ENCODE results near the gene WWTR1.

WWTR1 gene

DNA sequence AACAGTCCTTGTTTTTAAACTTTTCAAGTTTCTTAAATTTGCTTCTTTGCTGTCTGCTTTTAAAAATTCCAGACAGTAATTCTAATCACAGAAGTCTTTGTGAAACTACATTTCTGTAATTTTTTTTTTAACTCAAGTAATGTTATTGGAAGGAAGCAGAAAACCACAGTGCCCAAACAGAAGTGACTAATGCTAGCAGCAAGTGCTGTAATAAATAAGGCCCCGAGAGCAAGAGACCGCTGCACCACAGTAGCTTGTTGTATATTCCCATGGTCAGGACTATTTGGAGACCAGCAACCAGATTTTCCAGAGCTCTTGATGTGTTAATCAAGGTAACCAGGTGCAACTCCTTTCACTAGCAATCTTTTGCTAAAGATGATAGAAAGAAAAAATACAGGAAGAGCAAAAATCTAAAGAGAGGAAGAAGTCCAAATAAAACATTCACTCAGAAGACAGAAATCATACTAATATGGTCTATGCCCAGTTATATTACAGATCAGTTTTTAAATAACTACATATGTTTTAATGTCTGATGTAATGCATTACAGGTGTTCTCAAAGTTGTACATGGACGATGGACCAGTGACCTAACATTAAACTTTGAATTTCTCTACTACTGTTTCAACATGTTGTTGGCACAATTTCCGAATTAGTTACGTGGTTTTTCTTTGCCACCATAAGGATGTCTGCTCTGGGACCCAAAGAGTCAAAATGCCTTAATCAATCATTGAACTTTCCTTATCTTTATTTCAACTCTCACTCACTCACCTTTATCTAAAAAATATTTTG lies 36.4 kb downstream of the WWTR1 start:
- no peaks in the 10 kb centered on the region for H3K4me1 ChIP-seq (ENCODE audit: control insufficient read depth in 1 of 2, insufficient read depth in 1 of 2, low read depth in 1 of 2, low read length in 1 of 2)
- H3K27me3 ChIP-seq: peaks cover 100% of the 10 kb centered on the region
- no peak overlapping the region for H3K27ac ChIP-seq
- no peaks in the 10 kb centered on the region for H3K9me3 ChIP-seq
- no peaks in the 10 kb centered on the region for H3K36me3 ChIP-seq
- no peak for TF ChIP-seq CTCF (IDR thresholded peaks at IDR 0.05)
- H3K4me3 ChIP-seq (ENCODE audit: low read depth in 1 of 2, low read length in 1 of 2): no peak overlapping the region

- no peak overlapping the region for H3K4me3 ChIP-seq (ENCODE audit: low read depth in 1 of 2, low read length in 1 of 2)
- no peak overlapping the region for H3K27ac ChIP-seq
- no peaks in the 10 kb centered on the region for H3K4me1 ChIP-seq (ENCODE audit: control insufficient read depth in 1 of 2, insufficient read depth in 1 of 2, low read depth in 1 of 2, low read length in 1 of 2)
- H3K9me3 ChIP-seq: no peaks in the 10 kb centered on the region
- H3K27me3 ChIP-seq: peaks cover 100% of the 10 kb centered on the region
- no peaks in the 10 kb centered on the region for H3K36me3 ChIP-seq
- TF ChIP-seq CTCF (IDR thresholded peaks at IDR 0.05): no peak
Measured at GRCh38 chr3:149620291-149621020, 37.4 kb downstream of the WWTR1 start.

DNA sequence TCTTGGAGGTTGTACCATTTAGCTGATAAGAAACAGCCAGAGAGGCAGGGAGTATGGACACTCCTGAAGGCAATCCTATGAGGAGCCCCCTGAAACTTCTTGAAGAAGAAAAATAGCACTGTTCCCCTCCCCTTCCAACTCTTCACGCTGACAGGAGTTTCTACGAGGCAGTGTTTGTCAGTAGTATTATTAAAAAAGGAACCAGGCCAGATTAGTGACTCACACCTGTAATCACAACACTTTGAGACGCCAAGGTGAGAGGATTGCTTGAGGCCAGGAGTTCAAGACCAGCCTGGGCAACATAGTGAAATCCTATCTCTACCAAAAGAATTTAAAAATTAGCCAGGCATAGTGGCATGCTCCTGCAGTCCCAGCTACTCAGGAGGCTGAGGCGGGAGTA lies 38.7 kb downstream of the WWTR1 start:
- no peak overlapping the region for H3K27ac ChIP-seq
- H3K4me1 ChIP-seq (ENCODE audit: control insufficient read depth in 1 of 2, insufficient read depth in 1 of 2, low read depth in 1 of 2, low read length in 1 of 2): no peaks in the 10 kb centered on the region
- H3K36me3 ChIP-seq: no peaks in the 10 kb centered on the region
- TF ChIP-seq CTCF (IDR thresholded peaks at IDR 0.05): no peak
- no peaks in the 10 kb centered on the region for H3K9me3 ChIP-seq
- no peak overlapping the region for H3K4me3 ChIP-seq (ENCODE audit: low read depth in 1 of 2, low read length in 1 of 2)
- H3K27me3 ChIP-seq: peaks cover 100% of the 10 kb centered on the region

GRCh38 chr3:149618151-149619123 lies 39.4 kb downstream of the WWTR1 start:
- H3K27ac ChIP-seq: no peak overlapping the region
- peaks cover 100% of the 10 kb centered on the region for H3K27me3 ChIP-seq
- no peak for TF ChIP-seq CTCF (IDR thresholded peaks at IDR 0.05)
- no peaks in the 10 kb centered on the region for H3K4me1 ChIP-seq (ENCODE audit: control insufficient read depth in 1 of 2, insufficient read depth in 1 of 2, low read depth in 1 of 2, low read length in 1 of 2)
- H3K4me3 ChIP-seq (ENCODE audit: low read depth in 1 of 2, low read length in 1 of 2): no peak overlapping the region
- no peaks in the 10 kb centered on the region for H3K9me3 ChIP-seq
- no peaks in the 10 kb centered on the region for H3K36me3 ChIP-seq

GRCh38 chr3:149615731-149616221 lies 42.0 kb downstream of the WWTR1 start:
- no peak for TF ChIP-seq CTCF (IDR thresholded peaks at IDR 0.05)
- H3K9me3 ChIP-seq: no peaks in the 10 kb centered on the region
- H3K4me3 ChIP-seq (ENCODE audit: low read depth in 1 of 2, low read length in 1 of 2): no peak overlapping the region
- H3K27ac ChIP-seq: no peak overlapping the region
- no peaks in the 10 kb centered on the region for H3K4me1 ChIP-seq (ENCODE audit: control insufficient read depth in 1 of 2, insufficient read depth in 1 of 2, low read depth in 1 of 2, low read length in 1 of 2)
- peaks cover 100% of the 10 kb centered on the region for H3K27me3 ChIP-seq
- H3K36me3 ChIP-seq: no peaks in the 10 kb centered on the region
